Mesendoderm (in vitro differentiated cells): ENCODE results near the gene PABPC1L.

Experiments
- DNase-seq: peaks from one replicate; pipeline ENCODE4 v3.0.0; 2013
- H2AK5ac ChIP-seq: 2 replicates; pipeline ENCODE4 v1.6.1; 2013; ENCODE audit warnings: low read length, inconsistent platforms
- H2BK120ac ChIP-seq: 2 replicates; pipeline ENCODE4 v1.6.1; 2013; ENCODE audit warnings: low read depth, mild to moderate bottlenecking, low read length, moderate library complexity, mixed read lengths
- H2BK15ac ChIP-seq: replicated peaks from 2 replicates; pipeline ENCODE4 v1.6.1; 2013; ENCODE audit warnings: low read depth, mild to moderate bottlenecking, moderate library complexity
- H2BK5ac ChIP-seq: 2 replicates; pipeline ENCODE4 v1.6.1; 2013; ENCODE audit warnings: low read length, inconsistent platforms
- H3K18ac ChIP-seq: 2 replicates; pipeline ENCODE4 v1.6.1; 2013; ENCODE audit warnings: mild to moderate bottlenecking, low read length, mixed read lengths
- H3K23ac ChIP-seq: one replicate; pipeline ENCODE4 v1.6.1; 2013; ENCODE audit warnings: low read length
- H3K27ac ChIP-seq: 2 replicates; pipeline ENCODE4 v1.5.1; 2013; ENCODE audit warnings: low read depth, mild to moderate bottlenecking, inconsistent platforms, low read length, moderate library complexity
- H3K27me3 ChIP-seq: 2 replicates; pipeline ENCODE4 v1.6.1; 2013; ENCODE audit warnings: low read length, control low read depth, mild to moderate bottlenecking, inconsistent platforms; ENCODE audit not compliant: insufficient read depth, poor library complexity
- H3K36me3 ChIP-seq: 2 replicates; pipeline ENCODE4 v1.6.1; 2013; ENCODE audit warnings: low read length, inconsistent platforms; ENCODE audit not compliant: control insufficient read depth, insufficient read depth
- H3K4ac ChIP-seq: one replicate; pipeline ENCODE4 v1.6.1; 2013; ENCODE audit warnings: low read depth, mild to moderate bottlenecking, low read length, moderate library complexity
- H3K4me1 ChIP-seq: 2 replicates; pipeline ENCODE4 v1.6.1; 2013; ENCODE audit warnings: low read depth, low read length, inconsistent platforms; ENCODE audit not compliant: control insufficient read depth
- H3K4me2 ChIP-seq: 2 replicates; pipeline ENCODE4 v1.6.1; 2013; ENCODE audit warnings: low read length
- H3K4me3 ChIP-seq: 2 replicates; pipeline ENCODE4 v1.5.1; 2013; ENCODE audit warnings: mild to moderate bottlenecking, low read length
- H3K56ac ChIP-seq: one replicate; pipeline ENCODE4 v1.6.1; 2013; ENCODE audit warnings: low read length
- H3K79me1 ChIP-seq: 2 replicates; pipeline ENCODE4 v1.6.1; 2013; ENCODE audit warnings: low read length, inconsistent platforms
- H3K79me2 ChIP-seq: 2 replicates; pipeline ENCODE4 v1.6.1; 2013; ENCODE audit warnings: mild to moderate bottlenecking, low read length; ENCODE audit not compliant: control insufficient read depth, insufficient read depth
- H3K9ac ChIP-seq: 2 replicates; pipeline ENCODE4 v1.6.1; 2013; ENCODE audit warnings: low read length, inconsistent platforms
- H4K5ac ChIP-seq: one replicate; pipeline ENCODE4 v1.6.1; 2013; ENCODE audit warnings: low read length
- H4K8ac ChIP-seq: one replicate; pipeline ENCODE4 v1.6.1; 2013; ENCODE audit warnings: low read depth, mild to moderate bottlenecking, control low read depth, low read length, moderate library complexity
- WGBS: extraction: QIAGEN DNeasy Blood & Tissue Kit; methylation state at CpG from one replicate; pipeline ENCODE4 v1.1.7; 2013; ENCODE audit warnings: low lambda C conversion rate, missing lambda C conversion rate; ENCODE audit not compliant: insufficient coverage; ENCODE audit errors: extremely low coverage; 5-methylcytosine and 5-hydroxymethylcytosine counted together

PABPC1L gene

GRCh38 chr20:44973053-44973452 lies 63.2 kb downstream of the PABPC1L start:
- Histone ChIP-seq H3K56ac (no peak overlapping the region), H3K27me3 (no peaks in the 10 kb centered on the region), H2BK5ac (no peak overlapping the region), H3K36me3 (no peaks in the 10 kb centered on the region), H4K5ac (no peak overlapping the region), H3K18ac (no peak overlapping the region), H2BK120ac (no peak overlapping the region), H2AK5ac (no peak overlapping the region), H4K8ac (no peak overlapping the region), H3K4me3 (no peak overlapping the region), H3K4me1 (no peaks in the 10 kb centered on the region), H3K4ac (no peak overlapping the region), H3K79me2 (peaks cover 7% of the 10 kb centered on the region), H3K27ac (no peak overlapping the region), H3K4me2 (no peak overlapping the region), H2BK15ac (no peak overlapping the region), H3K9ac (no peak overlapping the region), H3K79me1 (peaks cover 2% of the 10 kb centered on the region), H3K23ac (no peak overlapping the region)
- no CpG with 5 or more reads among the region's 2 CpGs for WGBS
- no peak for DNase-seq

GRCh38 chr20:44976698-44977097 lies 66.8 kb downstream of the PABPC1L start:
- H3K4me3 ChIP-seq: no peak overlapping the region
- H3K23ac ChIP-seq: no peak overlapping the region
- no peak overlapping the region for H2AK5ac ChIP-seq
- DNase-seq: no peak
- no peaks in the 10 kb centered on the region for H3K27me3 ChIP-seq
- no peak overlapping the region for H4K5ac ChIP-seq
- H3K4me1 ChIP-seq: no peaks in the 10 kb centered on the region
- H3K4ac ChIP-seq: no peak overlapping the region
- no peaks in the 10 kb centered on the region for H3K36me3 ChIP-seq
- WGBS: no CpG with 5 or more reads among the region's 4 CpGs
- H2BK15ac ChIP-seq: no peak overlapping the region
- H4K8ac ChIP-seq: no peak overlapping the region
- H3K18ac ChIP-seq: no peak overlapping the region
- H3K9ac ChIP-seq: no peak overlapping the region
- H3K4me2 ChIP-seq: no peak overlapping the region
- H2BK5ac ChIP-seq: no peak overlapping the region
- H2BK120ac ChIP-seq: no peak overlapping the region
- H3K27ac ChIP-seq: no peak overlapping the region
- H3K79me1 ChIP-seq: no peaks in the 10 kb centered on the region
- H3K79me2 ChIP-seq: no peaks in the 10 kb centered on the region
- no peak overlapping the region for H3K56ac ChIP-seq

- Histone ChIP-seq H3K4me1 (no peaks in the 10 kb centered on the region), H4K8ac (no peak overlapping the region), H3K18ac (no peak overlapping the region), H2AK5ac (no peak overlapping the region), H3K56ac (no peak overlapping the region), H3K27me3 (no peaks in the 10 kb centered on the region), H3K79me2 (no peaks in the 10 kb centered on the region), H3K36me3 (peaks cover 2% of the 10 kb centered on the region), H3K4me2 (no peak overlapping the region), H3K27ac (no peak overlapping the region), H3K79me1 (no peaks in the 10 kb centered on the region), H4K5ac (no peak overlapping the region), H3K4me3 (no peak overlapping the region), H2BK15ac (no peak overlapping the region), H2BK5ac (no peak overlapping the region), H3K9ac (no peak overlapping the region), H3K4ac (no peak overlapping the region), H2BK120ac (no peak overlapping the region), H3K23ac (no peak overlapping the region)
- WGBS: no CpG with 5 or more reads among the region's 2 CpGs
- DNase-seq: no peak
Measured at GRCh38 chr20:44979090-44979621, 69.3 kb downstream of the PABPC1L start.

GRCh38 chr20:44981736-44982406 lies 72.0 kb downstream of the PABPC1L start:
- H3K9ac ChIP-seq: no peak overlapping the region
- no peak overlapping the region for H2BK120ac ChIP-seq
- no peaks in the 10 kb centered on the region for H3K4me1 ChIP-seq
- no peak overlapping the region for H2BK15ac ChIP-seq
- no peak overlapping the region for H3K27ac ChIP-seq
- H2BK5ac ChIP-seq: no peak overlapping the region
- DNase-seq: no peak
- no peaks in the 10 kb centered on the region for H3K79me1 ChIP-seq
- no peaks in the 10 kb centered on the region for H3K79me2 ChIP-seq
- no peaks in the 10 kb centered on the region for H3K27me3 ChIP-seq
- no peak overlapping the region for H3K4ac ChIP-seq
- no peak overlapping the region for H4K8ac ChIP-seq
- H2AK5ac ChIP-seq: no peak overlapping the region
- no peak overlapping the region for H3K4me2 ChIP-seq
- H3K36me3 ChIP-seq: peaks cover 2% of the 10 kb centered on the region
- no peak overlapping the region for H3K18ac ChIP-seq
- WGBS: no CpG with 5 or more reads among the region's 8 CpGs
- no peak overlapping the region for H3K56ac ChIP-seq
- no peak overlapping the region for H3K4me3 ChIP-seq
- no peak overlapping the region for H3K23ac ChIP-seq
- no peak overlapping the region for H4K5ac ChIP-seq

GRCh38 chr20:44983093-44983674 lies 73.3 kb downstream of the PABPC1L start:
- Histone ChIP-seq H3K27ac (no peak overlapping the region), H3K4me2 (no peak overlapping the region), H3K4ac (no peak overlapping the region), H3K56ac (no peak overlapping the region), H3K18ac (no peak overlapping the region), H3K27me3 (no peaks in the 10 kb centered on the region), H3K79me2 (no peaks in the 10 kb centered on the region), H3K23ac (no peak overlapping the region), H3K79me1 (no peaks in the 10 kb centered on the region), H2AK5ac (no peak overlapping the region), H3K9ac (no peak overlapping the region), H3K4me3 (no peak overlapping the region), H2BK120ac (no peak overlapping the region), H2BK15ac (no peak overlapping the region), H4K8ac (no peak overlapping the region), H3K36me3 (peaks cover 2% of the 10 kb centered on the region), H3K4me1 (no peaks in the 10 kb centered on the region), H4K5ac (no peak overlapping the region), H2BK5ac (no peak overlapping the region)
- no CpG with 5 or more reads among the region's 7 CpGs for WGBS
- no peak for DNase-seq
